ENCODE data around the gene FXYD7. TPM values are rescaled to one million over a fixed set of nuclear protein-coding genes. Genes with fewer than 3 reads are reported as not detected.

The FXYD7 gene
- polyA plus RNA-seq, 1 donor from 2014 or later: 35.7 TPM

- Histone ChIP-seq H3K9me2 (ENCODE audit: insufficient read depth, low read length) (no peaks in the 10 kb centered on the region), H4K20me1 (ENCODE audit: insufficient read depth) (no peaks in the 10 kb centered on the region), H3K9ac (ENCODE audit: low read length) (no peak overlapping the region), H3K36me3 (ENCODE audit: insufficient read depth, low read length) (no peaks in the 10 kb centered on the region), H3K9me3 (ENCODE audit: low read length) (no peaks in the 10 kb centered on the region), H3K27ac (ENCODE audit: low read length) (no peak overlapping the region), H2AFZ (ENCODE audit: low read depth, low read length) (no peak overlapping the region), H3K4me2 (ENCODE audit: low read length) (no peak overlapping the region), H3K27me3 (ENCODE audit: insufficient read depth, low read depth, low read length) (no peaks in the 10 kb centered on the region), H3K4me3 (ENCODE audit: low read length) (no peak overlapping the region), H3K79me2 (replicated peaks; ENCODE audit: insufficient read depth, low read length) (no peaks in the 10 kb centered on the region), H3F3A (ENCODE audit: insufficient read depth, low read length, poor library complexity, severe bottlenecking) (no peaks in the 10 kb centered on the region)
- TF ChIP-seq POLR2AphosphoS5 (IDR thresholded peaks at IDR 0.05) (no peak), EZH2 (IDR thresholded peaks at IDR 0.05; ENCODE audit: borderline replicate concordance, insufficient read depth, low read length, poor library complexity, severe bottlenecking) (no peak), MXI1 (conservative IDR thresholded peaks at IDR 0.05; ENCODE audit: poor library complexity, severe bottlenecking) (no peak), CTCF (IDR thresholded peaks at IDR 0.05; ENCODE audit: poor library complexity, severe bottlenecking) (no peak)
Observed at GRCh38 chr19:35165200-35166058, 22.4 kb downstream of the FXYD7 start.

- no peak for TF ChIP-seq EZH2 (IDR thresholded peaks at IDR 0.05; ENCODE audit: borderline replicate concordance, insufficient read depth, low read length, poor library complexity, severe bottlenecking)
- no peak for TF ChIP-seq RAD21 (conservative IDR thresholded peaks at IDR 0.05)
- no peak for TF ChIP-seq MXI1 (conservative IDR thresholded peaks at IDR 0.05; ENCODE audit: poor library complexity, severe bottlenecking)
- no peak for TF ChIP-seq SMC3 (conservative IDR thresholded peaks at IDR 0.05; ENCODE audit: poor library complexity)
- no peak for TF ChIP-seq REST (IDR thresholded peaks at IDR 0.05; ENCODE audit: borderline replicate concordance)
- TF ChIP-seq TAF1 (IDR thresholded peaks at IDR 0.05; ENCODE audit: low read depth): no peak
- TF ChIP-seq EP300 (conservative IDR thresholded peaks at IDR 0.05; ENCODE audit: poor library complexity, severe bottlenecking): no peak
- no peak for TF ChIP-seq POLR2AphosphoS5 (IDR thresholded peaks at IDR 0.05)
- TF ChIP-seq CTCF (IDR thresholded peaks at IDR 0.05; ENCODE audit: poor library complexity, severe bottlenecking): no peak
- H3K4me3 ChIP-seq (ENCODE audit: low read length): no peak overlapping the region
- H3K27me3 ChIP-seq (ENCODE audit: insufficient read depth, low read depth, low read length): no peaks in the 10 kb centered on the region
- no peaks in the 10 kb centered on the region for H3F3A ChIP-seq (ENCODE audit: insufficient read depth, low read length, poor library complexity, severe bottlenecking)
- H4K20me1 ChIP-seq (ENCODE audit: insufficient read depth): no peaks in the 10 kb centered on the region
- no peaks in the 10 kb centered on the region for H3K79me2 ChIP-seq (replicated peaks; ENCODE audit: insufficient read depth, low read length)
- H3K4me2 ChIP-seq (ENCODE audit: low read length): no peak overlapping the region
- H3K36me3 ChIP-seq (ENCODE audit: insufficient read depth, low read length): no peaks in the 10 kb centered on the region
- no peaks in the 10 kb centered on the region for H3K9me3 ChIP-seq (ENCODE audit: low read length)
- no peaks in the 10 kb centered on the region for H3K9me2 ChIP-seq (ENCODE audit: insufficient read depth, low read length)
- no peak overlapping the region for H3K27ac ChIP-seq (ENCODE audit: low read length)
- H2AFZ ChIP-seq (ENCODE audit: low read depth, low read length): no peak overlapping the region
- H3K9ac ChIP-seq (ENCODE audit: low read length): no peak overlapping the region
Observed at GRCh38 chr19:35166100-35167063, 23.3 kb downstream of the FXYD7 start.

Data from neural cell (in vitro differentiated cells).